Measurements from ENCODE around the gene WDR91. TPM values are rescaled to one million over a fixed set of nuclear protein-coding genes. Genes with fewer than 3 reads are reported as not detected.
"Not testable (repeated sequence)": the region's sequence is repeated elsewhere in the genome, so short reads cannot be mapped to it uniquely, and the experiment has no call there.

Gene WDR91
- total RNA-seq, 1 experiment from 2014 or later: 10.1 TPM

DNA sequence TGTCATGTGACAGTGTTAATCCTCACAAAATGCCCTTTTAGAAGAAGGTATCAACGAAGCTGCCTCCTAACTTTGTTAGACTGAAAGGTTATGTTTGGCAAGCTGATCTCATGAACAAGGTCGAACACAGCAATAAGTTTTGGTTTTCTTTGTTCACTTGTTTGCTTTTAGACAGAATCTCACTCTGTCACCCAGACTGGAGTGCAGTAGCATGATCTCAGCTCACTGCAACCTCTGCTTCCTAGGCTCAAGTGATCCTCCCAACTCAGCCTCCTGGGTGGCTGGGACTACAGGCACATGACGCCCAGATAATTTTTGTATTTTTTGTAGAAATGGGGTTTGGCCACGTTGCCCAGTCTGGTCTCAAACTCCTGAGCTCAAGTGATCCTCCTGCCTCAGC lies 23.4 kb upstream of the WDR91 start:
- CTCF ChIA-PET: no interaction called here
- Histone ChIP-seq H3K9me2 (ENCODE audit: insufficient read depth) (no peaks in the 10 kb centered on the region), H3K9ac (ENCODE audit: low read length) (no peak overlapping the region), H3K4me3 (replicated peaks in 1 of 2; ENCODE audit: low read depth in 1 of 2, low read length in 2 of 2) (no peak overlapping the region), H3K79me2 (ENCODE audit: insufficient read depth, low read length) (no peaks in the 10 kb centered on the region), H3K27me3 (ENCODE audit: insufficient read depth, low read length) (no peaks in the 10 kb centered on the region), H3K27ac (ENCODE audit: low read depth, low read length) (no peak overlapping the region), H3K9me3 (ENCODE audit: control insufficient read depth in 1 of 2, insufficient read depth in 1 of 2, low read depth in 1 of 2, low read length in 2 of 2) (no peaks in the 10 kb centered on the region), H3K4me1 (ENCODE audit: control insufficient read depth in 1 of 2, insufficient read depth in 2 of 2, low read length in 2 of 2) (peaks cover 0 to 16% of the 10 kb centered on the region in 2 experiments; a peak in 3 of 4 replicates), H3K36me3 (ENCODE audit: control insufficient read depth in 1 of 2, insufficient read depth in 2 of 2, low read length in 2 of 2) (no peaks in the 10 kb centered on the region), H3K4me2 (ENCODE audit: low read length) (no peak overlapping the region), H4K20me1 (ENCODE audit: insufficient read depth) (no peaks in the 10 kb centered on the region), H2AFZ (ENCODE audit: low read depth, low read length, poor library complexity, severe bottlenecking) (no peak overlapping the region)
- RAD21 ChIA-PET (ENCODE audit: low non-redundant PET in 1 of 2, low total read pairs in 2 of 2, uncharacterized antibody in 2 of 2, unreplicated experiment in 2 of 2): no interaction called here
- intact Hi-C loops (cut with micrococcal nuclease): no loop called here
- no peak for ATAC-seq
- TF ChIP-seq, protein P1, sequence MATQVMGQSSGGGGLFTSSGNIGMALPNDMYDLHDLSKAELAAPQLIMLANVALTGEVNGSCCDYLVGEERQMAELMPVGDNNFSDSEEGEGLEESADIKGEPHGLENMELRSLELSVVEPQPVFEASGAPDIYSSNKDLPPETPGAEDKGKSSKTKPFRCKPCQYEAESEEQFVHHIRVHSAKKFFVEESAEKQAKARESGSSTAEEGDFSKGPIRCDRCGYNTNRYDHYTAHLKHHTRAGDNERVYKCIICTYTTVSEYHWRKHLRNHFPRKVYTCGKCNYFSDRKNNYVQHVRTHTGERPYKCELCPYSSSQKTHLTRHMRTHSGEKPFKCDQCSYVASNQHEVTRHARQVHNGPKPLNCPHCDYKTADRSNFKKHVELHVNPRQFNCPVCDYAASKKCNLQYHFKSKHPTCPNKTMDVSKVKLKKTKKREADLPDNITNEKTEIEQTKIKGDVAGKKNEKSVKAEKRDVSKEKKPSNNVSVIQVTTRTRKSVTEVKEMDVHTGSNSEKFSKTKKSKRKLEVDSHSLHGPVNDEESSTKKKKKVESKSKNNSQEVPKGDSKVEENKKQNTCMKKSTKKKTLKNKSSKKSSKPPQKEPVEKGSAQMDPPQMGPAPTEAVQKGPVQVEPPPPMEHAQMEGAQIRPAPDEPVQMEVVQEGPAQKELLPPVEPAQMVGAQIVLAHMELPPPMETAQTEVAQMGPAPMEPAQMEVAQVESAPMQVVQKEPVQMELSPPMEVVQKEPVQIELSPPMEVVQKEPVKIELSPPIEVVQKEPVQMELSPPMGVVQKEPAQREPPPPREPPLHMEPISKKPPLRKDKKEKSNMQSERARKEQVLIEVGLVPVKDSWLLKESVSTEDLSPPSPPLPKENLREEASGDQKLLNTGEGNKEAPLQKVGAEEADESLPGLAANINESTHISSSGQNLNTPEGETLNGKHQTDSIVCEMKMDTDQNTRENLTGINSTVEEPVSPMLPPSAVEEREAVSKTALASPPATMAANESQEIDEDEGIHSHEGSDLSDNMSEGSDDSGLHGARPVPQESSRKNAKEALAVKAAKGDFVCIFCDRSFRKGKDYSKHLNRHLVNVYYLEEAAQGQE (IDR thresholded peaks at IDR 0.05; ENCODE audit: low read depth): no peak
- TF ChIP-seq POLR2A (IDR thresholded peaks at IDR 0.05; ENCODE audit: borderline replicate concordance, extremely low read depth, insufficient read depth, insufficient read length): no peak
- TF ChIP-seq CEBPB (IDR thresholded peaks at IDR 0.05; ENCODE audit: low read depth): no peak
- TF ChIP-seq ZFX (IDR thresholded peaks at IDR 0.05): no peak
- TF ChIP-seq TCF7L2 (IDR thresholded peaks at IDR 0.05; ENCODE audit: borderline replicate concordance, extremely low read depth, insufficient read depth, insufficient read length): no peak
- no peak for TF ChIP-seq POLR2AphosphoS5 (IDR thresholded peaks at IDR 0.05; ENCODE audit: low read depth, low read length)
- TF ChIP-seq SIN3A (IDR thresholded peaks at IDR 0.05; ENCODE audit: low read depth): no peak
- TF ChIP-seq EGR1 (IDR thresholded peaks at IDR 0.05; ENCODE audit: low read depth): no peak
- no peak for TF ChIP-seq SP1 (IDR thresholded peaks at IDR 0.05; ENCODE audit: low read depth)
- TF ChIP-seq YY1 (IDR thresholded peaks at IDR 0.05; ENCODE audit: extremely low read depth, insufficient replicate concordance, low read depth, low read length): no peak
- TF ChIP-seq, protein P2, sequence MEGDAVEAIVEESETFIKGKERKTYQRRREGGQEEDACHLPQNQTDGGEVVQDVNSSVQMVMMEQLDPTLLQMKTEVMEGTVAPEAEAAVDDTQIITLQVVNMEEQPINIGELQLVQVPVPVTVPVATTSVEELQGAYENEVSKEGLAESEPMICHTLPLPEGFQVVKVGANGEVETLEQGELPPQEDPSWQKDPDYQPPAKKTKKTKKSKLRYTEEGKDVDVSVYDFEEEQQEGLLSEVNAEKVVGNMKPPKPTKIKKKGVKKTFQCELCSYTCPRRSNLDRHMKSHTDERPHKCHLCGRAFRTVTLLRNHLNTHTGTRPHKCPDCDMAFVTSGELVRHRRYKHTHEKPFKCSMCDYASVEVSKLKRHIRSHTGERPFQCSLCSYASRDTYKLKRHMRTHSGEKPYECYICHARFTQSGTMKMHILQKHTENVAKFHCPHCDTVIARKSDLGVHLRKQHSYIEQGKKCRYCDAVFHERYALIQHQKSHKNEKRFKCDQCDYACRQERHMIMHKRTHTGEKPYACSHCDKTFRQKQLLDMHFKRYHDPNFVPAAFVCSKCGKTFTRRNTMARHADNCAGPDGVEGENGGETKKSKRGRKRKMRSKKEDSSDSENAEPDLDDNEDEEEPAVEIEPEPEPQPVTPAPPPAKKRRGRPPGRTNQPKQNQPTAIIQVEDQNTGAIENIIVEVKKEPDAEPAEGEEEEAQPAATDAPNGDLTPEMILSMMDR (IDR thresholded peaks at IDR 0.05 in 2 of 3, conservative IDR thresholded peaks at IDR 0.05 in 1 of 3; ENCODE audit: borderline replicate concordance in 1 of 3, insufficient read depth in 1 of 3, low read depth in 2 of 3, low read length in 2 of 3): no peak
- TF ChIP-seq EZH2 (IDR thresholded peaks at IDR 0.05): no peak
- no peak for TF ChIP-seq SRF (IDR thresholded peaks at IDR 0.05; ENCODE audit: low read depth)
- no peak for TF ChIP-seq FOSL1 (IDR thresholded peaks at IDR 0.05; ENCODE audit: low read depth)
- no peak for TF ChIP-seq CBX3 (IDR thresholded peaks at IDR 0.05; ENCODE audit: low read depth)
- no TSS peak for BruUV-seq (replicated peaks)
- POLR2A ChIA-PET: interaction anchor here (0.9 kb wide), 1 partner anchor 26 kb away, joined by 3 read pairs; no protein-coding TSS in a partner anchor
- no peak for DNase-seq (ENCODE audit: low read depth, low spot score)

DNA sequence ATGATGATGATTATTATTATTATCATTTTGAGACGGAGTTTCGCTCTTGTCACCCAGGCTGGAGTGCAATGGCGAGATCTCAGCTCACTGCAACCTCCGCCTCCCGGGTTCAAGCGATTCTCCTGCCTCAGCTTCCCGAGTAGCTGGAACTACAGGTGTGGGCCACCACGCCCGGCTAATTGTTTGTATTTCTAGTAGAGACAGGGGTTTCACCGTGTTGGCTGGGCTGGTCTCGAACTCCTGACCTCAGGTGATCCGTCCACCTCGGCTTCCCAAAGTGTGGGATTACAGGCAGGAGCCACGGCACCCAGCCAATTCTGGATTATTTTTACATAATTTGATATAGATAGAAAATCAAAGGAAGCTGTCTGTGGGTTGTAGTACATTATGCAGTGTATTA lies 22.8 kb upstream of the WDR91 start:
- POLR2A ChIA-PET; RAD21 ChIA-PET (ENCODE audit: low non-redundant PET in 1 of 2, low total read pairs in 2 of 2, uncharacterized antibody in 2 of 2, unreplicated experiment in 2 of 2); H3K27me3 ChIP-seq (ENCODE audit: insufficient read depth, low read length); CTCF ChIA-PET; H3K27ac ChIP-seq (ENCODE audit: low read depth, low read length); H3K4me3 ChIP-seq (replicated peaks in 1 of 2; ENCODE audit: low read depth in 1 of 2, low read length in 2 of 2); H3K9me2 ChIP-seq (ENCODE audit: insufficient read depth); H3K4me2 ChIP-seq (ENCODE audit: low read length); H3K9ac ChIP-seq (ENCODE audit: low read length); H3K9me3 ChIP-seq (ENCODE audit: control insufficient read depth in 1 of 2, insufficient read depth in 1 of 2, low read depth in 1 of 2, low read length in 2 of 2); BruUV-seq (replicated peaks); intact Hi-C loops (cut with micrococcal nuclease); ATAC-seq; H3K36me3 ChIP-seq (ENCODE audit: control insufficient read depth in 1 of 2, insufficient read depth in 2 of 2, low read length in 2 of 2); H4K20me1 ChIP-seq (ENCODE audit: insufficient read depth); H2AFZ ChIP-seq (ENCODE audit: low read depth, low read length, poor library complexity, severe bottlenecking); H3K79me2 ChIP-seq (ENCODE audit: insufficient read depth, low read length); DNase-seq (ENCODE audit: low read depth, low spot score): not testable (repeated sequence)
- H3K4me1 ChIP-seq (ENCODE audit: control insufficient read depth in 1 of 2, insufficient read depth in 2 of 2, low read length in 2 of 2): peaks cover 0 to 16% of the 10 kb centered on the region in 2 experiments; a peak in 3 of 4 replicates
